ENCODE measurements around the gene PPP1R13L.
"Not testable (repeated sequence)": the region's sequence is repeated elsewhere in the genome, so short reads cannot be mapped to it uniquely, and the experiment has no call there.

Gene PPP1R13L

DNA sequence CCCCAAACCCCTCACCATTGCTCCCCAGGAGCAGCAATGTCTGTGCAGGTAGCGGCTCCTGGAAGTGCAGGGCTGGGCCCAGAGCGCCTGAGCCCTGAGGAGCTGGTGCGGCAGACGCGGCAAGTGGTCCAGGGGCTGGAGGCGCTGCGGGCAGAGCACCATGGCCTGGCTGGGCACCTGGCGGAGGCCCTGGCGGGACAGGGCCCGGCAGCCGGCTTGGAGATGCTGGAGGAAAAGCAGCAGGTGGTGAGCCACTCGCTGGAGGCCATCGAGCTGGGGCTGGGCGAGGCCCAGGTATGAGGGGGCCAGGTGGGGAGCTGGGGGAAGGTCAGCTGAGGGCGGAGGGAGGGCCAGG is 59.4 kb downstream of the PPP1R13L start:
- no peak for DNase-seq (ENCODE audit: low read depth)

DNA sequence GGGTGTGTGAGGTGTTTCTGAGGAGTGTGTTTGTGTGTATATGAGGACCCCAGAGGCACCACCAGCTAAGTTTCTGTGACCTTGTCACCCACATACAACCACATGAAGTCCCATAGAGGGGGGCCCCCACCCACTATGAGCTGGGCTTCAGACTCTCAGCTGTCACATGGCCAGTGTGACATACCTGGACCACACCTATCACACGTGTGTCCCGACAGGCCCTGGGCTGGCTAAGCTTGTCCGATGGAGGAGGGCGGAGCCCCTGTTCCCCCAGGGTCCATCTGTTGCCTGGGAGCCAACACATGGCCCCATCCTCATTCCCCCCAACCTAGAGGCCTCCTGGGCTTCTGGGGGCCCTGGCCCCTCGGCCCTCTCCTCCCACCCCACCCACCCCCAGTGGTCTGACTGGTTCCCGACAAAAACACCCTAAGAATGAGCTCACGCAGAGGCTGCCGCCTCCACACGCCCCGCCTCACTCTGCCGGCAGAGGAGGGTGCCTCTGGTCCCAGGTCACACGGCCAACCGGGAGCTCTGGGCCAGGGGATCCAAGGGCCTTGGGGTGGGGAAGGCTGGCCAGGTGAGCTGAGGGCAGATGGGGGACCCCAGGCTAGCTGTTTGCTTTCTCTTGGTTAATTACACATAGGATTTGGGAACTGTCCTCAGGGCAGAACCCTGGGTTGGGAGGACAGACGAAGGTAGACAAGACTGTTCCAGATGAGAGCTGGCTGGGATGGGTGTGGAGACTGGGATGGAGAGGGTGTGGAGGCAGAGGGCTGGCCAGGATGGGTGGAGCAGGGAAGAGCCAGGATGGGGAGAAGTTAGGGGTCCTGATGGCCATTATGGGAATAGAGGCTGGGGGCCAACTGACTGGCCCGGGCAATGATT is 60.0 kb downstream of the PPP1R13L start:
- DNase-seq (ENCODE audit: low read depth), result no peak

DNA sequence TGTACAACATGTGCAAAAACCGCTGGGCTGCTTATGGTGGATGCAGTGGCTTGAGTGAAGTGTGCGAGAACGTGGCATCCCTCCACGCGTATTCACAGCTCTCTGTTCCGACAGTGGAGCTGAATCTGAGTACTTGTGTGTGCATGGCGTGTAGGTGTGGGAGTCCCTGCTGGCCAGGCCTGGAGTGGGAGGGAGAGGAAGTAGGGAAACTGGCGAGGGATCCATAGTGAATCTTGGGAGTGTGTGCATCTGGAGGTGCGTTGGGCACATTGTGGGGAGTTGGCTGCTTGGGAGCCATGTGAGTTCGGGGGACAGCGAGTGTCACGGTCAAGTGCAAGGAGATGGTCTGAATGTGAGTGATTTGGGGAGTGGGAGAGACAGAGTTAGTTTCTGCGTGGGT is 62.0 kb downstream of the PPP1R13L start:
- no peak for DNase-seq (ENCODE audit: low read depth)

DNA sequence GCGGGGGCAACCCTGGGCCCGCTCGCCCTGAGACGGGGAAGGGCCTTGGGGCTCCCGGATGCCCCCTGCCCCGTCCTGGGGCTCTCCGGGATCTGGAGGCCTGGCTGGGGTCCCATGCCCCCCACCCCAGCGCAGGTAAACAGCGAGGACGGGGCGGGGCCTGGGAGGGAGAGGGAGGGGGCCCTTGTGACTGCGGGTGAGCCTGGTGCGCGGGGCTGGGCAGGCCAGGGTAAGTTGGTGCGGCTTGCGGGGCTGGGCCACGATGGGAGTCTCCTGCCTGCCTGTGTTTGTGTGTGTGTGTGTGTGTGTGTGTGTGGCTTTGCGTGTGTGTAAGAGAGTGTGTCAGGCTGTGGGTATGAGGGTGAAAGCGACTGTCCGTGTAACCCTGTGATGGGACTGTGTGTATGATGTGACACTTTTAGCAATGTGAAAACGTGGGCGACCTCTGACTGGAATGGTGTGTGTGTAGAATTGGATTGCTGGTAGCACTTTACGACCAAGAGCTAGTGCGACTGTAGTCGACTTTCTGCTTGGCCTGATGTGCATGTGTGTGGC is 63.9 kb downstream of the PPP1R13L start:
- no peak for DNase-seq (ENCODE audit: low read depth)

DNA sequence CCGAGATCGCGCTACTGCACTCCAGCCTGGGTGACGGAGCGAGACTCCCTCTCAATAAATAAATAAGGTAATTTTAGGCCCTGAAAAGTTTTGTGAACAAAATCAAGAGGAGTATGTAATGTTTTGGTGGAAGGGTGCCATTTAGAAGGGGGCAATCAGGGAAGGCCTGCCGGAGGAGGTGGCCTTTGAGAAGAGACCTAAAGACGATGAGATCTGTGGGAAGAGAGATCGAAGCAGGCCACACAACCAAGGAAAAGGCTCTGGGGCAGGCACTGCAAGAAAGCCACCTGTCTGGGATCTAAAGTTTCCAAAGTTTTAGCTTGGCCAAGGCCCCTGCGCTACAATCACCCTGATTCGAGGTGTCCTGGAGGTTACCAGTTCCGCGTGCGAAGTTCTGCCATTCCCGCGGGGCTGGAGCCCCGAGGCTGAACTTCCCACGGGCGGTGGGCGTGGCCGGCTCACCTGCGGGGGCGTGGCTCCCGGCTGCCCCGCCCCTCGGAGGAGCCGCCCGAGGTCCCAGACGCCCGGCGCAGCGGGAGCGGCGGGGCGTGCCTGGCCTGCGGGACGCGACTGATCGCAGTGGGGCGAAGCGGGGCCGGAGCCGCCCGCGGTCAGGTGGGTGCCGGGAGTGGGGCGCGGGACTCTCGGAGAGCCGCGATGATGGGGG is 64.5 kb downstream of the PPP1R13L start, which contains the start of gene KLC3:
Gene KLC3 (plus strand): TSS at position 519 of the 667 bp plus-strand sequence. CDS start 4,792 bp downstream, outside the sequence.
- no peak for DNase-seq (ENCODE audit: low read depth)

DNA sequence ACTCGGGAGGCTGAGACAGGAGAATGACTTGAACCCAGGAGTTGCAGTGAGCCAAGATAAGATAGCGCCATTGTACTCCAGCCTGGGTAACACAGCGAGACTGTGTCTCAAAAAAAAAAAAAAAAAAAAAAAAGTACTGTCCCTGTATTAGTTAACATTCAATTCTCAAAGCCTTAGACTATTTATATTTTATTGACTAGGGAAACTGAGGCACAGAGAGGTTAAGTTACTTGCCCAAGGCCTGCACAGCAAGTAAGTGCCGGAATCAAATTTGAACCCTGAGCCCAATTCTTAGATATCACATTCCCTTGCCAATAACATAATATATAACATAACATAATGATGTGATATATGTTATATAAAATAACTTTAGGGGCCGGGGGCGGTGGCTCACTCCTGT is 65.2 kb downstream of the PPP1R13L start:
- DNase-seq (ENCODE audit: low read depth), result no peak

DNA sequence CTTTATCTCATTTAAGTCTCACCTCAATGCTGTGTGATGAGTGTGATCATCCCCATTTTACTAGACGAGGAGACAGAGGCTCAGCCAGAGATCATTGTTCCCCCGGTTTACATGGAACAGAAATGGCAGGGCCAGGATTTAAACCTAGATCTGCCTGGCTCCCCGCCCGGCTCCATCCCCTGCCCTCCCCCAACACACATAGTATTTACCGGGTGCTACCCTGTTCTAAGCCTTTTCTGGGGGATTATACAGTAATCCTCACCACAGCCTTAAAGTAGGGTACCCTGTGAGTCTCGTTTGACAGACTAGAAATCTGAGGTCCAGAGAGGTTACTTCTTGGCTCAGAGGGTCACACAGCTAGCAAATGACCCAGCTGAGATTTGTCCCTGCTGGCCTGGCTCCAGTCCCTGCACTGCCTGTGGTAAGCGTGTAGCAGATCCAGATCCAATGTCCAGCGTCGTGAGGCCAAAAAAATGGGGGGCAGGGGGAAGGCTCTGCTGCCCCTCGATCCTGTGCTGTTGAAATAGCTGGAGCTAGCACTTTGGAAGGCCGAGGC is 68.1 kb downstream of the PPP1R13L start:
- no peak for DNase-seq (ENCODE audit: low read depth)

DNA sequence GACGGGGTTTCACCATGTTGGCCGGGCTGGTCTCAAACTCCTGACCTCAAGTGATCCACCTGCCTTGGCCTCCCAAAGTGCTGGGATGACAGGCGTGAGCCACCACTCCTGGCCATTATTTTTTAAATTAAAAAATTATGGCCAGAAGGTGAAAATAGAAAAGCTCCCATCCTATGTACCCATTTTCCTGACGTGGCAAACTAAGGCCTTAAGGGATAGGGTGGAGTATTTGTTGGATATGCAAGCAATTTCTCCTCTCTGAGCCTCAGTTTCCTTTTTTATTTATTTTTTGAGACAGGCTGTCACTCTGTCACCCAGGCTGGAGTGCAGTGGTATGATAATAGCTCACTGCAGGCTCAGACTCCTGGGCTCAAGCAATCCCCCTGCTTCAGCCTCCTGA is 70.0 kb downstream of the PPP1R13L start:
- DNase-seq (ENCODE audit: low read depth), result not testable (repeated sequence)

DNA sequence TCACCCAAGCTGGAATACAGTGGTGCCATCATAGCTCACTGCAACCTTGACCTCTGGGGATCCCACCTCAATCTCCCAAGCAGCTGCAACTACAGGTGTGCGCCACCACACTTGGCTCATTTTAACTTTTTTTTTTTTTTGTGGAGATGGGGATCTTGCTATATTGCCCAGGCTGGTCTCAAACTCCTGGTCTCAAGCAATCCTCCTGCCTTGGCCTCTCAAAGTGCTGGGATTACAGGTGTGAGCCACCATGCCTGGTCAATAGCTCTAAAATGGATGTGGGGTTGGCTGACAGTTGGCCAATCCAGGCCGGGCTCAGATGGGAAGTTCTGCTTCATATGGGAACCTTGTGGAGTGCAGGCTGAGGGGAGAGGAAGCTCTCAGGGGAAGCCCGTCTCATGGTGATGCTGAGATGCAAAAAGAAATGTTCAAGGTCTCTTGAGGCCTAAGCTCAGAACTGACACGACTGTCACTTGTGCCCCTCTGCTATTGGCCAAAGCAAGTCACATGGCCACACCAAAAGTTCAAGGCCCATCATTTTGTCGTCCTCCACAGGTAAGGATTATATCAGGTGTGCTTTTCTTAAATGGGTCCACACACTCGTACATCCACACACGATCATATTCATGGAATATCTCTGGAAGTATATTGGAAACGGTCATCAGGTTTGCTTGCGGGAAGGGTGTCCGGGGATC is 71.1 kb downstream of the PPP1R13L start:
- DNase-seq (ENCODE audit: low read depth), result no peak

DNA sequence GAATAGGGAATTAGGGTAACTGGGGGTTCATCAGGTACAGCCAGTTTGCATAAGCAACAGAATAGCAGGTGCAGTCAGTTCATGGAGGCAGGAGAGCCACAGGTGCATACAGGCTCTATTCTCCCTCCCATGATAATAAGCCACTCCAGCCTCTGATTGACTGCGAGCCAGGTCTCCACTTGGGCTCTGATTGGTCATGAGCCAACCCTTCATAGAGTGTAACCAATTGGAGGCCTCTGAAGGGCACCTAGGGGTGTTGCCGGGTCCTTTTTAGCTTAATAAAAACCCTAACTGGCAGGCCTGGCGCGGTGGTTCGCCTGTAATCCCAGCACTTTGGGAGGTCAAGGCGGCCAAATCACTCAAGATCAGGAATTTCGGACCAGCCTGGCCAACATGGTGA is 73.5 kb downstream of the PPP1R13L start:
- no peak for DNase-seq (ENCODE audit: low read depth)

Measured in iris pigment epithelial cell (primary cell).